ENCODE data around the gene OR2S2.

- TF ChIP-seq CTCF (IDR thresholded peaks at IDR 0.05), result no peak
- TF ChIP-seq POLR2A (IDR thresholded peaks at IDR 0.05), result no peak
Measured at GRCh38 chr9:35932735-35933134, 25.2 kb downstream of the OR2S2 start.

Measured in right lobe of liver (tissue), 4 donors.